LNCAP (cell line): ENCODE measurements around the gene PLA2G4B.

Experiments used
- CTCF ChIP-seq: fragments of 450-650 bp; IDR thresholded peaks from 2 replicates; pipeline ENCODE4 v1.5.1; 2017; ENCODE audit warnings: mild to moderate bottlenecking

PLA2G4B gene

DNA sequence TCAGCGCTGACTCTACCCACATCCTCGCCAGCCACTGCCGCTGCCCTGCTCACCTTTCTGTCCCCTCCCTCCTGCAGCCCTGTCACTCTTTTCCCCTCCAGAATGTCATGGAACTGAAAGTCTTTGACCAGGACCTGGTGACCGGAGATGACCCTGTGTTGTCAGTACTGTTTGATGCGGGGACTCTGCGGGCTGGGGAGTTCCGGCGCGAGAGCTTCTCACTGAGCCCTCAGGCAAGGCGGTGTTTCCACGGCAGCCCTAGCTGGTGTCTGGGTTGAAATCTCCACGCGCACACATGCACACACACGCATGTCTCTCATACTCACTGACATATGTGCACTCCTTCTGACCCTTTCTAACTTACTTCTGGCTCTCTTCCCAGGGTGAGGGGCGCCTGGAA, 2.0 kb downstream of the PLA2G4B start:
- no peak for TF ChIP-seq CTCF

DNA sequence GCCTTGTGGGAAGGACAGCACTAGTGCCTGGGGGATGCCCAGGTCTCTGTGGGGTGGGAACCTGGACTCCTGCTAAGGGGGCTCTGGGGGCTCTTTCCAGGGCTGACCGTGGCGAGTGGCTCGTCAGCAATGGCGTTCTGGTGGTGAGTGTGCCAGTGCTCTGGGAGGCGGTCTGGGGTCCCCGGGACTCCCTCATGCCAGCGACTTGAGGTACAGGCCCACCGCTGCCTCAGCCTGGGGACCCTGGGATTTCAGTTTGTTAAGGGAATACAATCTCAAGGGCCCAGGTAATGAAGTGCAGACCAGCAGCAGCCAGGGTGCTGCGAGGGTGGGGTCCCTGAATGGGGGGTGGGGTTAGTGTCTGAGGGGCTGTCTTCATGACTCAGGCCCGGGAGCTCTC, 2.5 kb downstream of the PLA2G4B start:
- TF ChIP-seq CTCF, result no peak

- no peak for TF ChIP-seq CTCF
Observed at GRCh38 chr15:41842229-41842628, 3.6 kb downstream of the PLA2G4B start.

- TF ChIP-seq CTCF, result no peak
Observed at GRCh38 chr15:41843571-41843970, 4.9 kb downstream of the PLA2G4B start.

GRCh38 chr15:41844814-41845213, 6.2 kb downstream of the PLA2G4B start:
- no peak for TF ChIP-seq CTCF

DNA sequence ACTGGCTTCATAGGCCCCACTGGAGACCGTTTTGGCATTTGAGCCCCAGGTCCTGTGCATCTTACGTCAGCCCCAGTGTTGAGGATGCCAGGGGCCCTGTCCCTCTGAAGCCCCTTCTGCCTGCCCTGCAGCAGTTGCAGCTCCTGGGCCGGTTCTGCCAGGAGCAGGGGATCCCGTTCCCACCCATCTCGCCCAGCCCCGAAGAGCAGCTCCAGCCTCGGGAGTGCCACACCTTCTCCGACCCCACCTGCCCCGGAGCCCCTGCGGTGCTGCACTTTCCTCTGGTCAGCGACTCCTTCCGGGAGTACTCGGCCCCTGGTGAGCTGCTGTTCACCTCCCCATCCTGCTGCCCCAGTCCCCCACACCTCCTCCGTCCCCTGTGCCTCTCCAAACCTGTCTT, 8.6 kb downstream of the PLA2G4B start:
- no peak for TF ChIP-seq CTCF

GRCh38 chr15:41847981-41848380, 9.3 kb downstream of the PLA2G4B start:
- TF ChIP-seq CTCF, result no peak

GRCh38 chr15:41848631-41849030, 10.0 kb downstream of the PLA2G4B start:
- TF ChIP-seq CTCF, result no peak
